Measurements from ENCODE around the gene CKM.

CKM gene

GRCh38 chr19:45322744-45323281 lies at the start of gene CKM:
Gene CKM (minus strand): TSS chr19:45322875. CDS start chr19:45319713, 3,162 bp downstream.
- peak within 1 kb of the TSS; percentile 53 for H3K4me3 ChIP-seq (ENCODE audit: low read depth, low read length)
- H3K36me3 ChIP-seq (ENCODE audit: control insufficient read depth, insufficient read depth, low read length) = no peaks in the 10 kb centered on the region
- no peak within 1 kb of the TSS for H3K27ac ChIP-seq (ENCODE audit: low read depth, low read length)
- peaks cover 22% of the 10 kb centered on the region for H3K4me1 ChIP-seq (ENCODE audit: control insufficient read depth, insufficient read depth, low read length)
- H3K27me3 ChIP-seq (ENCODE audit: control insufficient read depth, insufficient read depth, low read length) = peaks cover 12% of the 10 kb centered on the region
- peak within 1 kb of the TSS; percentile 60 for H3K9ac ChIP-seq (ENCODE audit: low read length)
- no peaks in the 10 kb centered on the region for H3K9me3 ChIP-seq (ENCODE audit: control insufficient read depth, insufficient read depth, low read depth, low read length)

- Histone ChIP-seq H3K4me1 (ENCODE audit: control insufficient read depth, insufficient read depth, low read length) (no peaks in the 10 kb centered on the region), H3K9ac (ENCODE audit: low read length) (peak within 1 kb of the TSS; percentile 90), H3K27me3 (ENCODE audit: control insufficient read depth, insufficient read depth, low read length) (no peaks in the 10 kb centered on the region), H3K4me3 (ENCODE audit: low read depth, low read length) (peak within 1 kb of the TSS; percentile 88), H3K27ac (ENCODE audit: low read depth, low read length) (peak within 1 kb of the TSS; percentile 34; the same call in 1 of the 2 replicates), H3K36me3 (ENCODE audit: control insufficient read depth, insufficient read depth, low read length) (peaks cover 23% of the 10 kb centered on the region), H3K9me3 (ENCODE audit: control insufficient read depth, insufficient read depth, low read depth, low read length) (no peaks in the 10 kb centered on the region)
These were observed 47.9 kb upstream of the CKM start, which contains the start of gene ERCC2 for GRCh38 chr19:45370410-45371204. Gene ERCC2 (minus strand): TSS chr19:45370573. CDS start chr19:45370540, 33 bp downstream.

- Histone ChIP-seq H3K4me3 (ENCODE audit: low read depth, low read length) (0 out of 2 replicates have a peak overlapping the region, but pooled peaks have one; percentile 5), H3K9ac (ENCODE audit: low read length) (no peak overlapping the region), H3K4me1 (ENCODE audit: control insufficient read depth, insufficient read depth, low read length) (no peaks in the 10 kb centered on the region), H3K27me3 (ENCODE audit: control insufficient read depth, insufficient read depth, low read length) (no peaks in the 10 kb centered on the region), H3K9me3 (ENCODE audit: control insufficient read depth, insufficient read depth, low read depth, low read length) (no peaks in the 10 kb centered on the region), H3K36me3 (ENCODE audit: control insufficient read depth, insufficient read depth, low read length) (peaks cover 39% of the 10 kb centered on the region), H3K27ac (ENCODE audit: low read depth, low read length) (no peak overlapping the region)
These were observed 46.2 kb upstream of the CKM start for GRCh38 chr19:45368737-45369340.

- Histone ChIP-seq H3K4me3 (ENCODE audit: low read depth, low read length) (no peak overlapping the region), H3K9me3 (ENCODE audit: control insufficient read depth, insufficient read depth, low read depth, low read length) (no peaks in the 10 kb centered on the region), H3K4me1 (ENCODE audit: control insufficient read depth, insufficient read depth, low read length) (no peaks in the 10 kb centered on the region), H3K9ac (ENCODE audit: low read length) (no peak overlapping the region), H3K27ac (ENCODE audit: low read depth, low read length) (no peak overlapping the region), H3K36me3 (ENCODE audit: control insufficient read depth, insufficient read depth, low read length) (peaks cover 46% of the 10 kb centered on the region), H3K27me3 (ENCODE audit: control insufficient read depth, insufficient read depth, low read length) (no peaks in the 10 kb centered on the region)
These were observed 45.5 kb upstream of the CKM start for GRCh38 chr19:45368127-45368526.

- Histone ChIP-seq H3K27me3 (ENCODE audit: control insufficient read depth, insufficient read depth, low read length) (no peaks in the 10 kb centered on the region), H3K4me1 (ENCODE audit: control insufficient read depth, insufficient read depth, low read length) (no peaks in the 10 kb centered on the region), H3K9me3 (ENCODE audit: control insufficient read depth, insufficient read depth, low read depth, low read length) (no peaks in the 10 kb centered on the region), H3K4me3 (ENCODE audit: low read depth, low read length) (no peak overlapping the region), H3K36me3 (ENCODE audit: control insufficient read depth, insufficient read depth, low read length) (peaks cover 68% of the 10 kb centered on the region), H3K9ac (ENCODE audit: low read length) (no peak overlapping the region), H3K27ac (ENCODE audit: low read depth, low read length) (no peak overlapping the region)
These were observed 42.0 kb upstream of the CKM start for GRCh38 chr19:45364696-45365095.

- Histone ChIP-seq H3K4me3 (ENCODE audit: low read depth, low read length) (no peak overlapping the region), H3K36me3 (ENCODE audit: control insufficient read depth, insufficient read depth, low read length) (peaks cover 75% of the 10 kb centered on the region), H3K9me3 (ENCODE audit: control insufficient read depth, insufficient read depth, low read depth, low read length) (no peaks in the 10 kb centered on the region), H3K4me1 (ENCODE audit: control insufficient read depth, insufficient read depth, low read length) (no peaks in the 10 kb centered on the region), H3K27ac (ENCODE audit: low read depth, low read length) (no peak overlapping the region), H3K9ac (ENCODE audit: low read length) (no peak overlapping the region), H3K27me3 (ENCODE audit: control insufficient read depth, insufficient read depth, low read length) (no peaks in the 10 kb centered on the region)
These were observed 41.3 kb upstream of the CKM start for GRCh38 chr19:45363861-45364459.

GRCh38 chr19:45362291-45362690 lies 39.6 kb upstream of the CKM start:
- Histone ChIP-seq H3K27ac (ENCODE audit: low read depth, low read length) (no peak overlapping the region), H3K9ac (ENCODE audit: low read length) (no peak overlapping the region), H3K36me3 (ENCODE audit: control insufficient read depth, insufficient read depth, low read length) (peaks cover 76% of the 10 kb centered on the region)

GRCh38 chr19:45361608-45362007 lies 38.9 kb upstream of the CKM start:
- Histone ChIP-seq H3K27me3 (ENCODE audit: control insufficient read depth, insufficient read depth, low read length) (no peaks in the 10 kb centered on the region), H3K27ac (ENCODE audit: low read depth, low read length) (no peak overlapping the region), H3K9ac (ENCODE audit: low read length) (no peak overlapping the region), H3K9me3 (ENCODE audit: control insufficient read depth, insufficient read depth, low read depth, low read length) (no peaks in the 10 kb centered on the region), H3K4me1 (ENCODE audit: control insufficient read depth, insufficient read depth, low read length) (no peaks in the 10 kb centered on the region), H3K4me3 (ENCODE audit: low read depth, low read length) (no peak overlapping the region), H3K36me3 (ENCODE audit: control insufficient read depth, insufficient read depth, low read length) (peaks cover 82% of the 10 kb centered on the region)

More at GRCh38 chr19:45362291-45362690, 39.6 kb upstream of the CKM start:
- no peak overlapping the region for H3K4me3 ChIP-seq (ENCODE audit: low read depth, low read length)
- H3K4me1 ChIP-seq (ENCODE audit: control insufficient read depth, insufficient read depth, low read length) = no peaks in the 10 kb centered on the region
- H3K27me3 ChIP-seq (ENCODE audit: control insufficient read depth, insufficient read depth, low read length) = no peaks in the 10 kb centered on the region
- no peaks in the 10 kb centered on the region for H3K9me3 ChIP-seq (ENCODE audit: control insufficient read depth, insufficient read depth, low read depth, low read length)

GRCh38 chr19:45358213-45358792 lies 35.6 kb upstream of the CKM start:
- H3K9ac ChIP-seq (ENCODE audit: low read length) = no peak overlapping the region
- H3K9me3 ChIP-seq (ENCODE audit: control insufficient read depth, insufficient read depth, low read depth, low read length) = no peaks in the 10 kb centered on the region
- no peaks in the 10 kb centered on the region for H3K4me1 ChIP-seq (ENCODE audit: control insufficient read depth, insufficient read depth, low read length)
- no peak overlapping the region for H3K4me3 ChIP-seq (ENCODE audit: low read depth, low read length)
- H3K36me3 ChIP-seq (ENCODE audit: control insufficient read depth, insufficient read depth, low read length) = peaks cover 86% of the 10 kb centered on the region
- no peaks in the 10 kb centered on the region for H3K27me3 ChIP-seq (ENCODE audit: control insufficient read depth, insufficient read depth, low read length)
- no peak overlapping the region for H3K27ac ChIP-seq (ENCODE audit: low read depth, low read length)

- peaks cover 86% of the 10 kb centered on the region for H3K36me3 ChIP-seq (ENCODE audit: control insufficient read depth, insufficient read depth, low read length)
- no peaks in the 10 kb centered on the region for H3K4me1 ChIP-seq (ENCODE audit: control insufficient read depth, insufficient read depth, low read length)
- no peaks in the 10 kb centered on the region for H3K9me3 ChIP-seq (ENCODE audit: control insufficient read depth, insufficient read depth, low read depth, low read length)
- no peak overlapping the region for H3K9ac ChIP-seq (ENCODE audit: low read length)
- no peak overlapping the region for H3K27ac ChIP-seq (ENCODE audit: low read depth, low read length)
- no peaks in the 10 kb centered on the region for H3K27me3 ChIP-seq (ENCODE audit: control insufficient read depth, insufficient read depth, low read length)
- no peak overlapping the region for H3K4me3 ChIP-seq (ENCODE audit: low read depth, low read length)
These were observed 34.7 kb upstream of the CKM start for GRCh38 chr19:45357445-45357783.

All from HUES6 (cell line).